UCSD-AML1 (cell line): ENCODE results near the gene ADGRG7.
"Not testable (repeated sequence)": the region's sequence is repeated elsewhere in the genome, so short reads cannot be mapped to it uniquely, and the experiment has no call there.

Experiments used
- DNase-seq: peaks from one replicate; lab custom pipeline; 2025; ENCODE audit not compliant: unreplicated experiment; lab: John Stamatoyannopoulos, UW

The ADGRG7 gene, protein sequence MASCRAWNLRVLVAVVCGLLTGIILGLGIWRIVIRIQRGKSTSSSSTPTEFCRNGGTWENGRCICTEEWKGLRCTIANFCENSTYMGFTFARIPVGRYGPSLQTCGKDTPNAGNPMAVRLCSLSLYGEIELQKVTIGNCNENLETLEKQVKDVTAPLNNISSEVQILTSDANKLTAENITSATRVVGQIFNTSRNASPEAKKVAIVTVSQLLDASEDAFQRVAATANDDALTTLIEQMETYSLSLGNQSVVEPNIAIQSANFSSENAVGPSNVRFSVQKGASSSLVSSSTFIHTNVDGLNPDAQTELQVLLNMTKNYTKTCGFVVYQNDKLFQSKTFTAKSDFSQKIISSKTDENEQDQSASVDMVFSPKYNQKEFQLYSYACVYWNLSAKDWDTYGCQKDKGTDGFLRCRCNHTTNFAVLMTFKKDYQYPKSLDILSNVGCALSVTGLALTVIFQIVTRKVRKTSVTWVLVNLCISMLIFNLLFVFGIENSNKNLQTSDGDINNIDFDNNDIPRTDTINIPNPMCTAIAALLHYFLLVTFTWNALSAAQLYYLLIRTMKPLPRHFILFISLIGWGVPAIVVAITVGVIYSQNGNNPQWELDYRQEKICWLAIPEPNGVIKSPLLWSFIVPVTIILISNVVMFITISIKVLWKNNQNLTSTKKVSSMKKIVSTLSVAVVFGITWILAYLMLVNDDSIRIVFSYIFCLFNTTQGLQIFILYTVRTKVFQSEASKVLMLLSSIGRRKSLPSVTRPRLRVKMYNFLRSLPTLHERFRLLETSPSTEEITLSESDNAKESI

DNA sequence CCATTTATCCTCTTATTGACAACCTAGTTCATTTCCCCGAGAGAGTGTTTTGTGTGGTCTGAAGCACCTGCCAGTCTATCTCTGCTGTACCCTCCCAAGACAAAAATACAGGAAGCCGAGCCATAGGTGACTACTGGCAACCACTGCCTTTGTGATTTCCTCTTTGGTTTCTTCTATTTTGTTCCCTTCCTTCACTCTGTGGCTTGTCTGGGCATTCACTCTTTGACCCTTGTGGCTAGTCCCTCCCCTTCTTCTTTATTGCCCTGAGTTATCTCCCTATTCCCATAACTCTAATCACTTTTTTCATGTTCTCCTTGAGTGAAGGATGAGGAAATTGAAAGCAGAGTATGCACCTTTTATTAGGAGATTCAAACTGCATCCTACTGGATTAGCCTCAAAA, at the start of gene ADGRG7:
TSS of gene ADGRG7 (plus strand) at position 297 of the 400 bp plus-strand sequence. CDS start 256 bp downstream, outside the sequence.
- DNase-seq: peak; percentile 15

DNA sequence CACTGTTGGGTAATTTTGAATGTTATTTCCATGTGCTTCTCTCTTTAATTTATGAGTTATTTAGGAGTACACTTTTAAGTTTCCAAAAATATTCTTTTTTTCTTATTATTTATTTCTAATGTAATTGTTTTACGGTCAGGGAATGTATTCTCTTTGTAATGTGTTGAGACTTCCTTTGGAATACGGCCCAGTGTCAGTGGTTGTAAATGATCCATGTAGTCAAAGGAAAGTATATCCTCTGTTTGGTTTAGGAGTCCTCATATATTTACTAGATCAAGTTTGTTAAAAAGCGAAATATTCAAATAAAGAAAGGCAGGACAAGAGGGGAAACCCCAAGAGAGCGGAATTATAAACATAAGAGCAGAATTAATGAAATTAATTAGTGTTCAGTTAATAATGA, 49.0 kb upstream of the ADGRG7 start:
- no peak for DNase-seq

DNA sequence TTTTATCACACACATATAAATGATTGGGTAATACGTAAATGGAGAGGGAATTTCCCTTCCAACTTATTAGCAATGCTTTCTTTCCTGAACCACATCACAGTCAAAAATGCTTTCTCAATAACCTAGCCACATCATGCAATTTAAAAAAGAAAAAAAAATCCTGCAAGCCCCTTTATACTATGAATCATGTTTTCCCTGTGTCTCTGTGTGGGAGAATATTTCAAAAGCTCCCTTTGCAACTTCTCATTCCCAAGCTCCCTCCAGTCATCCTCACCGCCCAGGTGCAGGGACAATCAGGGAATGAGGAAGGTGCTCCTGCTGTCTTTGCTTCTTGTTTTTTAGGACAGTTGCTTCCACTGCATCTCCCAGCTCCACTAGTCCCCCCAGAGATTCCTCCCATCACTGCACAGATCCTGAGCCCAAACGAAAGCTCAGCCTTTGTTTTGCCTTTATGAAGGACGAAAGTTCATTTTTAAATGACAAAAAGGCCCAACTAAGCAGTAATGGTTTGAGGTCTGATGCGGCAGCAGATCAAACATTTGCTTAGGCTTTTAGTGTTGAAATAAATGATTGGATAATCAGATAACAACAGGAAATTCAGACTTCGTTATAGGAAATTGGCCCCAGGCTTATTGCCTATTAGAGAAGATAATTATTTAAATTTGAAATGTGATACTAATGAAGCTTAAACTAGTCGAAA, 47.8 kb upstream of the ADGRG7 start:
- DNase-seq: no peak

DNA sequence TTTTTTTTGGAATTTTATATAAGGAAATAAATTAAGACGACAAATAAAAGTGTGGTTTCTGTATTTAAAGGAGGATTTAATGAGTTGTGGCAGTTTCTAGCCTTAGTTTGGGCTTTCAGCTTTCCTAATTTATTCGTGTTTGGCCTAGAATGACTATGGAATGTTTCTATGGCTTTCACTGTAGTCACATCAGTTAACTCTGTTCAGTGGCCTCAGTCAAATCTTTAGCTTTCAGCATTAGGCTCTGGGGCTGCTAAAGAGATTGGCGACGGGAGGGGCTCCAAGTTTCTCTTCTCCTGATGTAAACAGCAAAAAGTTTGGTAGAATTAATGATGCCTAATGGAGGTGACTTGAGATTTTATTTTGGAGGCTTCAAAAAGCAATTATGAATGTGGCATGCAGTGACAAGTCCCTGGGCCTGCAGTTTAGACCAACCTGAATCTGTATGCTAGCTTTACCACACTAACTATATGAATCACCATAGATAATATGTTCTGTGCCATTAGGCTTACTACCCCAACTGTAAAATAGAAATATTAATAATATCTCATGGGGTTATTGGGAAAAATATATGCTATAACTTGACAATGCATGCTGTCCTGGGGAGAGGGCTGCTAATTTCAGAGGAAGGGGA, 47.1 kb upstream of the ADGRG7 start:
- DNase-seq: no peak

DNA sequence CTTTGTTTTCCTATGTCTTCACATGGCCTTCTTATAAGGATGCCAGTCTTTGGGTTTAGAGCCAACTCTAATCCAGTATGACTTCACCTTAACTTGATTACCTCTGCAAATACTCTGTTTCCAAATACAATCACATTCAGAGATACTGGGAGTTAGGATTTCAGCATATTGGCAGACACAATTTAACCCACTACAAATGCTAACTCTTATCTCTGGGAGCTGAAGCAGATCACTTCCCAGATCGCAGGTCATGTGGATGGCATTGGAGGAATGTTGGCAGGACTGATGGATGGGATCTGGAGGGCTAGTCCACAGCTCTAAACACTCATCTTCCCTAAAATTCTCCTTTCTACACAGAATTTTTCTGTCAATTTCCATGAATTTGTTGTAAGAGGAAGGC, 46.2 kb upstream of the ADGRG7 start:
- no peak for DNase-seq

DNA sequence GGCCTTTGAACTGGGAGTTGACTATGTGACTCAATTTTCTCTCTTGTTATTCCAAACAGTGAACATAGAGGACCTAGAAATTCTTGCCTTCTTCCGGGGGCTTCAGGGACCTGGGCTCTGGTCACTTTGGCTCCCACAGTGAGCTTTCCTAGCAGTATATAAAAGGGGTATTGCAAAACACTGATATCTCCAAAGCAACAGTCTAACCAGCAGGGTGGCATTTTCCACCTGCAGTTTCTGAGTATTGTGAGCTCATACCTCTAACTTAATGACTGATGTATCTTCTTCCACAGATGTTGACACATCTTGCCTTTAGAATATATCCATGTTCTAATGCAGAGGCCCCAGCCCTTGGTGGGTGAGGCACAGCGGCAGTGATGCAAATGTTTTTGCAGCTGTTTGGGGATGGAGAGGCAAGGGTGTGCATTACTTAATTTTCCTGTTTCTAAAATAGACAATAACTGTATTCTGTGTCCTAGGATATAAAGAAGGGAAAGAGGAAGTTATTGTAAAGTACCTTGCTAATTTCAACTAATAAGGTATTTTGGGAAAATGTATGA, 45.7 kb upstream of the ADGRG7 start:
- no peak for DNase-seq

DNA sequence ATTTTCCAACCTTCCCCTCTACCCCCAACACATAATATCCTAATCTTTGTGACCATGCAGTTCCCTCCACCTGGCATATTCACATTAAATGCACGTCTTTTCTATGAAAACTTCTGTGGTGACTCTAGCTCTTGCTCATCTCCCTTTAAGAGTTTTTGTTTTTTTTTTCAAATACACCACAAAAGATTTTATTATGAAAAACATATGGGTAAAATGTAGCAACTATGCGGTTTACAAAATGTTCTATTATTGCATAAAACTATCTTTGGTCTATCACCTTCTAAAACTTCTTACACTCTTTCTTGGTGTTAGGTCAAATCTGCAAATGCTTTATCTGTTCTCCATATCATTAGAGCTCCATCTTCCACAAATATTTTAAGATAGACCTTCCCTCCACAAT, 38.6 kb upstream of the ADGRG7 start:
- no peak for DNase-seq

DNA sequence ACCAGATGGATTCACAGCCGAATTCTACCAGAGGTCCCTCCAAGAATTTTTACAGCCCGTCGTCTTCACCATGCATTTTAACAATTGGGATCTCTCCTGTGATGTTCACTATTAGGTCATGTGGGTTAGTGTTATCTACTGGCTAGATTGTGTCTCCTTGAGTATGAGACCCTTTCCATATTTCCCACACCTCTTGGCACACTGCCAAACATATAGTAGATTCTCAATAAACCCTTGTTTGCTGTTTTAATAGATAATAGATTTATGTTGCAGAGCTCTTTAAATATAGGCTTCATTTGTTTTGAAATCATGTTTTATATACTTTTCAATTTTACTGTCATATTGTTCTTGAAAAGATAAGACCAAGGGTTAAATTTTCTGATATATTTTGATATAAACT, 34.9 kb upstream of the ADGRG7 start:
- no peak for DNase-seq

DNA sequence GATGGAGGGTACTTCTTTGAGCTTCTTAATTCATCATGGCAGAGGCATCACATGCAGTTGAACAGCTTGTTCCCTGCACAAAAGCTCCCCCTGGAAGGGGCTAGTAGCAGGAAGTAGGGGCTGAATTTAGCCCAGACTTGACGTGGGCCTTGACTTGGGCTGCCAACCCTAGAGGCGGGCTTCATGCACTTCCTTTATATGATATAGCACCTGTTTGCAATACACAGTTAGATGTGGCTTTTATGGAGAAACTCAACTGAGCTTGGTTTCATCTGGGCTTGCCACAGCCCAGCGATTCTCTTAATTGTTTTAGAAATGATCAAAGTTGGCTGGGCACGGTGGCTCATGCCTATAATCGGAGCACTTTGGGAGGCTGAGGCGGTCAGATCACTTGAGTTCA, 33.7 kb upstream of the ADGRG7 start:
- no peak for DNase-seq

DNA sequence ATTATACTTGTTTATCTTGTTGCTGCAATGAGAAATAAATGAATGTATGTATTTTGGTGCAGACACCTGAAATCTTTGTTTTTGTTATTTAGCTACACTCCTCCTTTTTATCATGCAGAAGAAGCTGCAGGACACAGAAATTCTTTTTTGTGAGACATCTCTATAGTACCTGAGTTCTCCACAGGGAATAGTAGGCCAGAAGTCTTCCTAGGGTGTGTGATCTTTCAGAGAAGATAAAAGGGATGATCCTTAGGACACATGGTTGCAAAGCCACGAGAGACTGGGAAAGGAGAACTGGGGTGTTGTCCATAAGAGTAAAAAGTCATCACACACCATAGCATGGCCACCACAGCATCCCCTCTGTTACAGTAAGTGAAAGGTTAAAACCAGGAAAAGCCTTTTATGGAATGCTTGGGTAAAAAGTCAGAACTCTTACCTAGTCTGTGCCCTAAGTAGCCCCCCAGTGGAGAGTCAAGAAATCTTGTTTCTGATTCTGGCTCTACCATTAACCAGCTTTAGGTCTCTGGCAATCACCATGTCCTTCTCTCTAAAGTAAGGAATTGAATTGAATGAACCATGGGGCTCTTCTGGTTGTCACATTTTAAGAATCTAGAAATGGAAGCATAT, 31.9 kb upstream of the ADGRG7 start:
- no peak for DNase-seq

DNA sequence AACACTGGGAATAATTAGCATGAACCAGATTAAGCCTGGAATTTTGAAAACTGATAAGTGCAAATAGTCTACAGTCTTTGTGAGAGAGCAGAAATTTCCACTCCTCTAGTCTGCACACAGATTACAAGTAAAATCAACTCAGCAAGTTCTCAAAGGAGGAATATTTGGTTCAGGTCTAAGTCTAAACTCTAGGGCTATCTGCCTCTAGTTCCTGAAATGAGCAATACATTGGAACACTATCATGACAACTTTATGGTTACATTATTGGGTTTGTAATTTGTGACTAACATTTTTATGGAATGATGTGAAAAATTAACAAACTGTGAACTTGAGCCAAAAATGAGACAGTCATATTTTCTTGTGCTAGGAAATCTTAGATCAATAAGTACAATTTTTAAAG, 30.8 kb upstream of the ADGRG7 start:
- no peak for DNase-seq

DNA sequence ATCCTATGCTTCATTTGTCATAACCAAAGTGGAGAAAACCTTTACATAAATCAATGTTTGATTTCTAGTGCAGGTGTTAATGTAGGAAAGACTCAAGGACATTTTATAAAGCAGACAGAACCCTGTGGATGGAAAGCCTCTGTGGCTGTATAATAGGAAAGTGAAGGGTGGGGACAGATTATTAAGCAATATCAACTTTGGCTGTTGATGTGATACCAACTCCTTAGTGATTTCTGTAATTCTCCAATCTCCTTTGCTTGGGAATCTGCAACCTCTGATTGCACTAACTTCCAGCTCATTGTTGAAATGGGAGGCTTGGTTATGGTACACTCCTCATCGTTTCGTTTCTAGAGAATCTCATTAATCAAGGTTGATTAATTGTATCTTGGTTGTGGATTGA, 29.3 kb upstream of the ADGRG7 start:
- DNase-seq: no peak

DNA sequence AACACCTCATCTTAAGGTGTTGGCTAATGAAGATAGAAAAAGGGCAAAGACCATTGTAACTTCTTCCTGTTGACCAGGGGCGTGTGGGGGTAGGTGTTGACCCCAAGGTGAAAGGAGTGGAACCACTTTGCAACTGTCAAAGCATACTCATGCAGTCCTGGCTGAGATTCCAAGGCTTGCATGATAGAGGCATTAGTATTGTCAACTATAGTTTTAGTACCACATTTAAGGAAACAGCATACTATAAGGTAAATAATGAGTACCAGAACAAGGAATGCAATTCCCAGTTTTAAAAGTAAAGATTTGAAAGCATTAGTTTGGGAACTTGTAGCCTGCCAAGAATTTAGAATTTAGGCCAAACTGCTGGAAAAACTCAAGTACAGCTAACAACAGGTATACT, 27.8 kb upstream of the ADGRG7 start:
- no peak for DNase-seq

DNA sequence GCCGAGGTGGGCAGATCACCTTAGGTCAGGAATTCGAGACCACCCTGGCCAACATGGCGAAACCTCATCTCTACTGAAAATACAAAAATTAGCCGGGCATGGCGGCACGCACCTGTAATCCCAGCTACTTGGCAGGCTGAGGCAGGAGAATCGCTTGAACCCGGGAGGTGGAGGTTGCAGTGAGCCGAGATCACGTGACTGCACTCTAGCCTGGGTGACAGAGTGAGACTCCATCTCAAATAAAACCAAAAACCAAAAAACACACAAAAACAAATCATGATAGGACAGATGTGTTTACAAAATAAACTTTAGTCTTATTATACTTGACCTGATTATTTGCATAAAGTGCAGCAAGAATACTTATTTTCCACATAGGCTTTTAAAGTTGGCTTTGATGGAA, 27.2 kb upstream of the ADGRG7 start:
- not testable (repeated sequence) for DNase-seq

DNA sequence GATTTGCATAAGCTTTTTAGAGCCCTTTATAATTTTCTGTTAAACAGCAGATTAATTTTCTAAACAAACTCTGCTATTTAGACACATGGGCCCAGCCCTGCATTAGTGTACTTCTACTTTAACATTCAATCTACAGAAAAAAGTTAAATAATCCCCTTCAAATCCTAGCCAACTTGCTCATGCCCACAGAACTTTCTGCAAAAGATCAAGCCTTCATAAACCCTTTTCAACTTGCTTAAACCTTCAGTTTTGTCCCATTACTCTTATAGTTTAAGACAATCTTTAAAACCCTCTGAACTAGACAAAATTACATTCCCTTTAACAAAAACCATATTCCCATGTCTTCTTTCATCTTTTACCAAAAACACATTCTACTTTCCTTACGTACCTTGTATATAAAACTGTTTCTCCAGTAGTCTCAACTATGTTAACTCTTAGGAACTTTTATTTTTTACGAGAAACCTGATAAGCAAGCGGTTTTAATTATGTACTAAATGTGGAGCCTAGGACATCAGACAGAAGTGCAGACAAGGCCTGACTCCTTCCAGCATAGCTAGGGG, 25.2 kb upstream of the ADGRG7 start:
- no peak for DNase-seq

DNA sequence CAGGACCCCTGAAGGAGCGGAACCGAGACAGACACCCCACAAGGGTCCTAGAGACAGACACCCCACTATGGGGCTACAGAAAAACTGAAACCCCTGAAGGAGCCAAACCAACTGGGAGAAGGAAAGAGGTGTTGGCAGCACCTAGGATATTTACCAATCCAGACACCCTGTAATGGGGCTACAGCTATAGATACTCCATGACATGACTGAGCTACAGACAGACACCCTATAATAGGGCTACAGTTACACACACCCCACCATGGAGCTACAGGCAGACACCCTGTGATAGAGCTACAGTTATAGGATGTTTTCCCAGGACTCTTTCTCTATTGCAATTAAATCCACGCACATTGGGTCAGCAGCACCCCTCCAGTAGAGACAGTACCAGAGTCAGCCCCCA, 22.6 kb upstream of the ADGRG7 start:
- DNase-seq: no peak

DNA sequence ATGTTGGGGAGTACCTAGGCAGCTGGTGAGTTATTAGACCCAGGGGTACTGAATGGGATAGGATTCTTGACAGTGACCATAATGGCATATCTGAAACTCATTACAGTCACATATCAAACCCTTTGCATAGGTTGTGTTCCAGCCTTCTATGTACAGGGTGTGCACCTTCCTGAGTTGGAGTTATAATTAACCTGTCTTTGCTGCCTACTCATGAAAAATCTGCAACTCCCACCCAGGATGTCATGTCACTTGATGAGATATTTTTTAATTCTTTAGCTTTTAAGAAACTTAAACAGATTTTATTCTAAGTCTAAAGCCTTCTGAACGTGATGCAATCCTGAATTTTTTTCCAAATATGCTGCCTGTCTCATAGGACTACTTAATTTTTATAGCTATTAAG, 21.1 kb upstream of the ADGRG7 start:
- DNase-seq: no peak

DNA sequence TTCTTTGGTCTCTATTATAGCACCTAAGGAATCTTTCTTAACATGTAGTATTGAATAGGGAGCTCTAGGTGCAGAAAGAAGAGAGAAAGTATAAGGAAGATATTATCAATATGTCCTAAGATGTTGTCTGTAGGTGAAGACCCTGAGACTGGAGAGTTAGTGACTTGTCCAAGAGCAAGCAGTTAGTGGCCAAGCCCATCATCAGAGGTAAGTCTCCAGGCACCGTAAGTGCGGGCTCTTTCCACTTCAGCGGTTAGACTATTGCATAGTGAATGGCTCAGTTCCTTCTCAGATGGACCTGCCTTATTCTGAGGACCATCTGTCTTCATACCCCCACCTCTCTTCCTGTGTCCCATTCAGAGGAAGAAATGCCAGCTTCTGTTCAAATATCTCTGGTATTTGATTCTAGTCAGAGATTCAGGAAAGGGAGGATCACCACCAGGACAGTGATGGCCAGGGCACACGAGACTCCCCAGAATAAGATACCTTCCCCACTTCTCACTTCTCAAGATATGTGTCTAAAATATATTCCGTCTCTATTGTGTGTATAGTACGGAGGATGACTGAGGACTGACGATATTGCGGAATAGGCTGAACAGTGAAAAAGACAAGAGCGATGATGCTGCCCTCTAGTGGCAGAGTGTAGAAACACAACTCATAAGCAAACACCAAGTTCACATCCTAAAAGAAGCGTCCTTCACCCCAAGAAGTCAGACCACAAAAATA, 19.1 kb upstream of the ADGRG7 start:
- no peak for DNase-seq

DNA sequence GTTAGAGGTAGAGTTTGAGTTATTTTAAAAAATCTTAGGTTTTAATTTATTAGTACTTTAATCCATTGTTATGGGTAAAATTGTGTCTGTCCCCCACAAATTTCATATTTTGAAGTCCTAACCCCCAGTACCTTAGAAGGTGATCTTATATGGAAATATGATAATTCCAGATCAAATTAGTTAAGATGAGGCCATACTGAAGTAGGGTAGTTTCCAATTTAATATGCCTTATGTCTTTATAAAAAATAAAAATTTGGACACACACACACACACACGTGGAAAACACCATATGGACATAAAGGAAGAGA, 18.6 kb upstream of the ADGRG7 start:
- no peak for DNase-seq

DNA sequence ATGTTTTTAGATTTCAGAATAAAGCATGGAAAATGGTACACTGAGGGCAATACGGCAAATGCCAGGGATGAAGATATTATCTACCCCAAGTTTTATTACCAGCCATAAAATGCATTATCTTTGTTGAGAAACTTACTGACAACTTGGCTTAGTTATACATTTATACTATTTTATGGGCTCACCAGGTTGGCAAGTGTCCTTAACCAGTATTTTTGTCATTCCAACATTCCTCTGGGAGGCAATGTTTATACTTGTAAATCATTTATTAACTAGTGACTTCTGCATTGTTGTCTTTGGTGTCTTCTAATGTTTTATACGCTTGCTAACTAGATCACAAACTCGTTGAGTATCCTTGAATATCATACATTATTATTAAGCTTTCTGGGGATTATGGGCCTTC, 18.0 kb upstream of the ADGRG7 start:
- no peak for DNase-seq
